Activated naive CD4-positive, alpha-beta T cell treated with anti-CD3 and anti-CD28 coated beads, Interleukin-2, amount 50 U/mL, for 72 hours (primary cell): Measurements from ENCODE around the gene TWF2. TPM values are rescaled to one million over a fixed set of nuclear protein-coding genes. Genes with fewer than 3 reads are reported as not detected.

Source experiments
- ATAC-seq, 2 donors: fragments of 150-1000 bp; cut with Tn5 transposase; 2 replicates each; pipeline ENCODE4 v1.10.0; 2021; ENCODE audit warnings: mild to moderate bottlenecking in 2 of 2, moderate library complexity in 2 of 2
- DNase-seq, 2 donors: peaks; one replicate each; pipeline ENCODE4 v3.0.0; 2021 to 2022; ENCODE audit warnings: low spot score in 2 of 2
- H3K27ac Mint-ChIP-seq, 2 donors: one replicate each; pipeline ENCODE4 v1.8.0; 2022; ENCODE audit warnings: mild to moderate bottlenecking in 2 of 2, mixed read lengths in 2 of 2
- H3K36me3 Mint-ChIP-seq, 2 donors: one replicate each; pipeline ENCODE4 v1.8.0; 2022; ENCODE audit warnings: mixed read lengths in 2 of 2
- H3K9me3 Mint-ChIP-seq, 2 donors: one replicate each; pipeline ENCODE4 v1.8.0; 2022; ENCODE audit warnings: mixed read lengths in 2 of 2
- total RNA-seq, 2 donors: library from RNA; stranded (reverse); gene quantifications; one replicate each; pipeline ENCODE4 v1.2.3, GENCODE V29; 2022

Gene TWF2
- total RNA-seq, 2 donors from 2014 or later = 75.8 to 139 TPM

DNA sequence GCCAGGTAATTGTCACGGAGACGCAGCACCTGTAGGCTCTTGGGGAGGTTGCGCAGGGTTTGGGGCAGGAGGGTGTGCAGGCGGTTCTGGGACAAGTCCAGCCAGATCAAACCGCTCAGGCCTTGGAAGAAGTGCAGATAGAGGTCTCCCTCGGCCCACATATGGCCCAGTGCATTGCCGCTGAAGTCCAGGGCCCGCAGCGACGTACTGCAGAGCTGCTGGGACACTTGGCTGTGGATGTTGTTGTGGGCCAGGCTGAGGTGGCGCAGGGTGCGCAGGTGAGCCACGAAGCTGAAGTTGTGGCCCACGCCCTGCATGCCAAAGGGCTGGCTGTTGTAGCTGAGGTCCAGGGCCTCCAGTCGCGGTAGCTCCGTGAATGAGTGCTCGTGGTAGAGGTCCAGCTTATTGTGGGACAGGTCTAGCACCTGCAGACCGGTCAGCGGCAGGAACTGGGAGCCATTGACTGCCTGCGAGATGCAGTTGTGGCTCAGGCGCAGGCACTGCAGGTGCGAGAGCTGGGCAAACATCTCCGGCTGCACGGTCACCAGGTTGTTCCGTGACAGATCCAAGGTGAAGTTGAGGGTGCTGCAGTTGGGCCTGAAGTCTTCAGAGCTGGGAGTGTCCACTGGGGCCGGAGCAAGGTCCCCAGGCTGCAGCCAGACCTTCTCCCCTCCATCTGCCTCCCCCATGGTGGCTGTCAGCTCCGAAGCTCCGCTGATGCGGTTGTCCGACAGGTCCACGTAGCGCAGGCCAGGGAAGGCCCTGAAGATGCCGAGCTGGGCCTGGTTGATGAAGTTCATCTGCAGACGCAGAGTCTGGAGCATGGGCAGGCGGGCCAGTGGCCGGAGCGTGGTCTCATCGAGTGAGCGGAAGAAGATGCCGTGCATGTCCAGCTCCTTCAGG, 16.4 kb downstream of the TWF2 start:
- Mint-ChIP-seq H3K36me3 (no peaks in the 10 kb centered on the region), H3K9me3 (no peaks in the 10 kb centered on the region), H3K27ac (peak overlapping the region; percentile 85 to 93)
- no peak for ATAC-seq
- DNase-seq = no peak

DNA sequence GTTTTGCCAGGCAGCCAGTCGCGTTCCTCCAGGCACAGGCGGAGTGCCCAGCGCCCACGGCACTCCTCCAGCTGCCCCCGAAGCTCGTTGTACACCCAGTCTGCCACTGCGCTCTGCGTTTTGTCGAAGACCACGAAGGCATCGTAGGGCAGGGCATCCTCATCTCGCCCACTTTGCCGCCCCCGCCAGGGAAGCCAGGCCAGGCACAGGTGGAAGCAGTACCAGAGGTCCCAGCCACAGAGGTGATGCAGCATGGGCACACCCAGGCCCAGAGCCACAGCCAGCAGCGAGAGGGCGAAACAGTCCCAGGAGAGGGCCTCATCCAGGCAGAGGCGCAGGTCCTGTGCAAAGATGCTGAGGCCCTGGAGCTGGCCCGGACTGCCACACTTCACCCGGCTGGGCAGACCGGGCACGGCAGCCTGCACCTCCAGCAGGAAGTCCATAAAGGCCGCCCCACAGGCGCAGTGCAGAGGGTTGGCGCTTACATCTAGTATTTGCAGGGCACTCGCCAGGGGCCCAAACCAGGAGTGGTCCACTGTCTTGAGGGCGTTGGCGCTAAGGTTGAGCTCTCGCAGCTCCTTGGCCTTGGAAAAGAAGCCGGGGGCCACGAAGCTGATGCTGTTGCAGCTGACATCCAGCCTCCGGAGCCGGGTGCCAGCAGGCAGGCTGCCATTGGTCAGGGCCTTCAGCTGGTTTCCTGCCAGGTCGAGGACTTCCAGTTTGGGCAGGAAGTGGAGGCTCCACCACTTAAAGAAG, 17.2 kb downstream of the TWF2 start:
- ATAC-seq (peak; percentile 50 to 64), DNase-seq (peak in 1 of 2 donors; percentile 54)
- Mint-ChIP-seq H3K9me3 (no peaks in the 10 kb centered on the region), H3K27ac (peak overlapping the region; percentile 85 to 93), H3K36me3 (no peaks in the 10 kb centered on the region)

DNA sequence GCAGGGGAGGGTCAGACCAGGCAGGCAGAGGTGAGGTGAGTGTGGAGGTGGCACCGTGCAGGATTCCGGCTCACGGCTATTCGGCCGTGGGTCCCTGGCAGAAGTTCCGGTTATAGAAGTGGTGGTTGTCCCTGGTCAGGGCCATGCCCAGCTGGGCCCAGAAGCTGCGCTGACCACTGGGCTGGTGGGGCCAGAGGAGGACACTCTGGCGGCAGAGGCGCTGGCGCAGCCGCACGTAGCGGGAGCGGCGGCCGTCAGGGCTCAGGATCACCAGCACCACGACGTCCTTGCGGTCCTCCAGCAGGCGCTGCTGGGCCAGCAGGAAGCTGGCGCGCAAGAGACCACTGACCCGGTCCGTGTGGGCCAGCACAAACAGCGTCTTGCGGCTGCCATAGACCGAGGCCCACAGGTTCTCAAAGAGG, 17.8 kb downstream of the TWF2 start:
- no peaks in the 10 kb centered on the region for H3K9me3 Mint-ChIP-seq
- no peaks in the 10 kb centered on the region for H3K36me3 Mint-ChIP-seq
- ATAC-seq (no peak), DNase-seq (no peak)
- peak overlapping the region in 1 of 2 donors; percentile 85 for H3K27ac Mint-ChIP-seq

DNA sequence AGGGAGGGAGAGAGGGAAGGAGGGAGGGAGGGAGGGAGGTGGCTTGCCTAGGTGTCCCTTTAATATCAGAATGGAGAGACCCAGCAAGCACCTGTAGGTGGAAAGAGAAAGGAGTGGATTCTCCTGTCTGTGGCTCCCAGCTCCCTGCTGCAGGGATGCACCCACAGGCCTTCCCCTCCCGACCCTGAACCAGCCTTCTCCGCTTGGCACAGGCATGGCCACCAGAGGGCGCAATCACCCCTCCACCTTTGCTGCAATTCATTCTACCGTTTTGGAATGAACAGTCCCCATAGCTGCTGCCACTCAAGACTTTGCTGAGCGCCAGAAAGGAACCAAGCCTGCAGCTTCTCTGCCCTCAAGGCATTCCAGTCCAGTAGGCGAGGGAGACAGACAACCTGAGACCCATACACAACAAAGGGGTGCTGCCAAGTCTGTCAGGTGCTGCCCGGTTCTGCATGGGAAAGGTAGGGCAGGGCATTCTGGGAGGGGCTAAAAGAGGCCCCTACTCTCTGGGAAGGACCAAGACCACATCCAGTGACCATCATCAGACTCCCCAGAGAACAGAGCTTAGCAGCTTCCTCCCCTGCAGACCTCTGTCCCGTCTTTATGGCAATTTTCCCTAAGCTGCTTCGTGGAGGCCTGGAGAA, 18.5 kb downstream of the TWF2 start:
- Mint-ChIP-seq H3K36me3 (peaks cover 1 to 3% of the 10 kb centered on the region in 2 donors), H3K27ac (peak overlapping the region; percentile 41 to 68), H3K9me3 (no peaks in the 10 kb centered on the region)
- DNase-seq = peak; percentile 80 to 94
- peak; percentile 51 to 69 for ATAC-seq

GRCh38 chr3:52218937-52219650, 19.9 kb downstream of the TWF2 start:
- ATAC-seq = no peak
- H3K9me3 Mint-ChIP-seq = no peaks in the 10 kb centered on the region
- no peak overlapping the region for H3K27ac Mint-ChIP-seq
- no peak for DNase-seq
- H3K36me3 Mint-ChIP-seq = peaks cover 8 to 11% of the 10 kb centered on the region in 2 donors

DNA sequence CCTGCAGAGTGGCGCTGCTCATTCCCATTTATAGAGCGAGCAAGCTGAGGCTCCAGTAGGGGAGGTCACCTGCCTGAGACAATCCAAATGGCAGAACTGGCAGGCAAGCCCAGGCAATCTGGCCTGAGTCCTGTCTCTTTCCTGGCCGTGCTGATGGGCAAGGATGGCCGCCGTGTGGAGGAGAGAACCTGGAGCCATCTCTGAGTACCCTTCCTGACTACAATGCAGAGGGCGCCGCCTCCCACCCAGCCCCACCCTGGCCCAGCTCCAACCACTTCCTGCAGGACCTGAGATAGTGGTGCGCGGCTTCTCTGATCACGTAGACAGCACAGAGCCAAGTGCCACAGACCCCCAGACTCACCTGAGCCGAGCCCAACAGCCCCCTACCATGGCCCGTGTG, 20.5 kb downstream of the TWF2 start:
- no peaks in the 10 kb centered on the region for H3K9me3 Mint-ChIP-seq
- peaks cover 8 to 11% of the 10 kb centered on the region in 2 donors for H3K36me3 Mint-ChIP-seq
- peak overlapping the region in 1 of 2 donors; percentile 36 for H3K27ac Mint-ChIP-seq
- ATAC-seq = no peak
- DNase-seq = no peak

- DNase-seq (no peak), ATAC-seq (no peak)
- Mint-ChIP-seq H3K36me3 (peaks cover 8 to 11% of the 10 kb centered on the region in 2 donors), H3K27ac (peak overlapping the region in 1 of 2 donors; percentile 36), H3K9me3 (no peaks in the 10 kb centered on the region)
These were observed 20.9 kb downstream of the TWF2 start for GRCh38 chr3:52218026-52218425.

DNA sequence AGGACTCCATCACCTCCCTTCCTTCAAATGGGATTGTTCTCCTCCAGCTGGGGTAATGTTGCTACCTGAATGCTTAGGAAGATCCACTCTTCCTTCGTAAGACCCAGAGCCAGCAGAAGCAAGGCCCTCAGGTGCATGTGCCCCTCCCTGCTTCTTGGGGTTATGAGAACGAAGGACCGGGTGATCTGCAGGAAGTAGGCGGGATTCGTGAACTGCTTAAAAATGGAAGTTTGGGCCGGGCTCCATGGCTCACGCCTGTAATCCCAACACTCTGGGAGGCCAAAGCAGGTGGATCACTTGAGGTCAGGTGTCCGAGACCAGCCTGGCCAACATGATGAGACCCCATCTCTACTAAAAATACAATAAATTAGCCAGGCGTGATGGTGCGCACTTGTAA, 21.6 kb downstream of the TWF2 start:
- peak overlapping the region; percentile 36 to 65 for H3K27ac Mint-ChIP-seq
- ATAC-seq (peak; percentile 1 to 6), DNase-seq (no peak)
- peaks cover 8 to 11% of the 10 kb centered on the region in 2 donors for H3K36me3 Mint-ChIP-seq
- no peaks in the 10 kb centered on the region for H3K9me3 Mint-ChIP-seq

- Mint-ChIP-seq H3K36me3 (peaks cover 8 to 11% of the 10 kb centered on the region in 2 donors), H3K9me3 (no peaks in the 10 kb centered on the region), H3K27ac (peak overlapping the region; percentile 36 to 70)
- peak; percentile 62 to 90 for ATAC-seq
- DNase-seq = no peak
These were observed 22.2 kb downstream of the TWF2 start for GRCh38 chr3:52216585-52217408.

DNA sequence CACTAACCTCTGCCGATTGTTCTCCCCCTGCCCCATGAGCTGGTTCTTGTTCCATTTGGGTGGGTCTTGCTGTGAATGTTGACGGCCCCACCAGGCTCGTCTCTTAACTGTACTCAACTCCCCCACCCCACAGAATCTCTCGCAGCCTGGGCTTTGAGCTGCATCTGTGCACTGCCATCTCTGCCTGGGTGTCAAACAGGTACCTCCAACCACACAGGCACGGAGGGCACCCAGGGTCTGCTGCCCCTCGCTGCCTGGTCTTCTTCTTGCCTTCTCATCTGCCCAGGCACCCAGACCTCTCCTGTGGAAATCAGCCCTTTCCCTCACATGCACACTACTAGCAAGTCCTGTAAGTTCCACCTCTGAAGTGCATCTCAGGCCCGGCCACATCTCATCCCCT, 23.6 kb downstream of the TWF2 start:
- H3K27ac Mint-ChIP-seq = peak overlapping the region in 1 of 2 donors; percentile 78
- no peaks in the 10 kb centered on the region for H3K9me3 Mint-ChIP-seq
- ATAC-seq (no peak), DNase-seq (no peak)
- H3K36me3 Mint-ChIP-seq = peaks cover 11 to 17% of the 10 kb centered on the region in 2 donors

GRCh38 chr3:52213901-52214300, 25.1 kb downstream of the TWF2 start:
- Mint-ChIP-seq H3K27ac (no peak overlapping the region), H3K36me3 (peaks cover 11 to 17% of the 10 kb centered on the region in 2 donors), H3K9me3 (no peaks in the 10 kb centered on the region)
- DNase-seq (no peak), ATAC-seq (no peak)

DNA sequence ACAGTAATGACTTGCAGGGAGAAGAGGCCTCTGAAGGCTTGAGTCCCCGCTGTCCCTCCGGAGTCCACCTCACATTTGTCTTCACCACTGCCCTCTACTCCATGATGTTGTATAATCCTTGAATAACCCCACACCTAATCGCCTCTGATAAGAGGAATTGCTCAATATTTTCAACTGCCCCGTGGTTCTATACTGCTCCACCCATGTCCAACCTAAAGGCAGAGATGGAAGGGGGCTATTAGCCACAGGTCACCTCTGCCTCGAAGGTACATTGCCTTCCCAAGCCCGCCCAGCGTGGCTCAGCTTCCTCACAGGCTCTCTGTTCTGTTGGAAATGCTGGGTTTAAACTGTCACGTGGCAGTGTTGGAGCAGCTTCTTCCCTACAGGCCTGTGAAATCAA, 26.0 kb downstream of the TWF2 start:
- DNase-seq = no peak
- no peaks in the 10 kb centered on the region for H3K9me3 Mint-ChIP-seq
- no peak for ATAC-seq
- peaks cover 17% of the 10 kb centered on the region in 2 donors for H3K36me3 Mint-ChIP-seq
- peak overlapping the region in 1 of 2 donors; percentile 96 for H3K27ac Mint-ChIP-seq

DNA sequence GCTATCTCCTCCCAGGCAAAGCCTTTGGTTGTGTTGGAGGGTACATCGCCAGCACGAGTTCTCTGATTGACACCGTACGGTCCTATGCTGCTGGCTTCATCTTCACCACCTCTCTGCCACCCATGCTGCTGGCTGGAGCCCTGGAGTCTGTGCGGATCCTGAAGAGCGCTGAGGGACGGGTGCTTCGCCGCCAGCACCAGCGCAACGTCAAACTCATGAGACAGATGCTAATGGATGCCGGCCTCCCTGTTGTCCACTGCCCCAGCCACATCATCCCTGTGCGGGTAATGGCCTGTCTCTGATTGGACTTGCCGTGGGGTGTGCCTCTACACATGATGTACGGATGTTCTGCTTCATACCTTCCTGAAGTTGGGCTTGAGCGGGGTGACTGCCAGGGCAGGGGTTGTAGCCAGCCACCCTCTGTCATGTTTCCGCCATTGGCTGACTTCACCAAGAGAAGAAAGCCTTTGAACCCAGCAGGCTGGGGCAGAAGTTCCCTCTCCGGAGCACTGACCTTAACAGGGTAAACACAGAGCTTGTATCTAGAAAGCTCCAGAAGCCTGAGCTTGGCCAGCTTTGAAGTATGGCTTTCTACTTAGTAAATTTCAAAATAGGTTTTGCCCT, 27.6 kb downstream of the TWF2 start:
- peaks cover 17 to 33% of the 10 kb centered on the region in 2 donors for H3K36me3 Mint-ChIP-seq
- H3K27ac Mint-ChIP-seq = no peak overlapping the region
- H3K9me3 Mint-ChIP-seq = no peaks in the 10 kb centered on the region
- no peak for DNase-seq
- ATAC-seq = no peak

DNA sequence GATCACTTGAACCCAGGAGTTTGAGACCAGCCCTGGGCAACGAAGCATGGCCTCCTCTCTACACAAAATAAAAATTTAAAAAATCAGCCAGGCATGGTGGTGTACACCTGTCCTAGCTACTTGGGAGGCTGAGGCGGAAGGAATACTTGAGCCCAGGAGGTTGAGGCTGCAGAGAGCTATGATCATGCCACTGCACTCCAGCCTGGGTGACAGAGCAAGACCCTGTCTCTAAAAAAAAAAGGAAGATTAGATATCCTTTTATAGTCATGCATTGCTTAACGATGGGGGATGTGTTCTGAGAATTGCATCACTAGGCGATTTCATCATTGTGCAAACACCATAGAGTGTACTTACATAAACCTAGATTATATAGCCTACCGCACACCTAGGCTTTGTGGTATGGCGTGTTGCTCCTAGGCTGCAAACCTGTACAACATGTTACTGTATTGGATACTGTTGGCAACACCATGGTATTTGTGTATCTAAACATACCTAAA, 28.4 kb downstream of the TWF2 start:
- ATAC-seq = no peak
- H3K36me3 Mint-ChIP-seq = peaks cover 22 to 39% of the 10 kb centered on the region in 2 donors
- no peaks in the 10 kb centered on the region for H3K9me3 Mint-ChIP-seq

DNA sequence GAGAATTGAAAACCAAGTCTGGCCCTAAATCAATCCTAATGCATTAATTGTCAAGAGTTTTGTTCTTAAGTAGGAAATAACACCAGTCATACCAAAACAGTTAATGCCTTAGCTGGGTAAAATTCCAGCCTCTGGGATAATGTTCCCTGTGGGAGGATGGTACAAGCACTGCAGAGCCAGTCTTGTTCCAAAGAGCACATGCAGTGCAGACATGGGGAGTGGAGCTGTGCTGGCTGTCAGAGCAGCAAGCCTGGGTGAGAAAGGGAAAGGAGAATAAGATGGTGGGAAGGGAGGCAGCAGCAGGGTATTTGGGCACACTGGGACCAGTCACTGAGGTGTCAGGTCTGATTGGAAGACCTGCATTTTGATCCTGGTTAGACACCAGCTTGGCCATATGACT, 28.9 kb downstream of the TWF2 start:
- no peak for ATAC-seq
- Mint-ChIP-seq H3K9me3 (no peaks in the 10 kb centered on the region), H3K36me3 (peaks cover 16 to 36% of the 10 kb centered on the region in 2 donors), H3K27ac (peak overlapping the region in 1 of 2 donors; percentile 72)
- no peak for DNase-seq

More for the DNA sequence above, 28.4 kb downstream of the TWF2 start:
- peak overlapping the region in 1 of 2 donors; percentile 44 for H3K27ac Mint-ChIP-seq
- no peak for DNase-seq
